Stomach (tissue), 9 donors: ENCODE measurements around the gene HEMK1. TPM values are rescaled to one million over a fixed set of nuclear protein-coding genes. Genes with fewer than 3 reads are reported as not detected.

Experiments
- DNase-seq, 2 donors: peaks; one replicate each; pipeline versions ENCODE4 v3.0.0 to v3.0.0-alpha.2; 2013 to 2019
- H3K27ac ChIP-seq, 5 donors: fragments of 200-600 bp in 4 of 5; sonication (generic) in 4 of 5; one replicate each; pipeline ENCODE4 v1.5.1; 2013 to 2019; ENCODE audit warnings: mild to moderate bottlenecking in 1 of 5, moderate library complexity in 1 of 5
- H3K27me3 ChIP-seq, 3 donors: fragments of 200-600 bp; sonication (generic); one replicate each; pipeline ENCODE4 v1.5.1; 2017 to 2019; ENCODE audit warnings: mixed run types in 1 of 3
- H3K36me3 ChIP-seq, 4 donors: fragments of 200-600 bp; sonication (generic); 1 replicate in 3 of 4; 2 replicates in 1 of 4; pipeline ENCODE4 v1.5.1; 2016 to 2019
- H3K4me1 ChIP-seq, 4 donors: fragments of 200-600 bp; sonication (generic); one replicate each; pipeline ENCODE4 v1.5.1; 2016 to 2019
- H3K4me3 ChIP-seq, 4 donors: fragments of 200-600 bp; sonication (generic) in 3 of 4; one replicate each; pipeline ENCODE4 v1.5.1; 2016 to 2019; ENCODE audit warnings: mild to moderate bottlenecking in 1 of 4
- H3K9me3 ChIP-seq, 4 donors: fragments of 200-600 bp; sonication (generic); one replicate each; pipeline ENCODE4 v1.5.1; 2016 to 2019
- CTCF ChIP-seq, 7 experiments: fragments of 450-650 bp in 4 of 7; fragments of 200-600 bp in 3 of 7; sonication (generic) in 3 of 7; IDR thresholded peaks; one replicate each; pipeline ENCODE4 v1.5.1; 2016 to 2019; ENCODE audit warnings: antibody characterized with exemption in 7 of 7, control low read depth in 2 of 7, mild to moderate bottlenecking in 1 of 7
- EP300 ChIP-seq: sonication (generic); formaldehyde crosslinking; IDR thresholded peaks from one replicate; pipeline ENCODE4 v1.6.1; 2017; ENCODE audit warnings: antibody characterized with exemption
- POLR2A ChIP-seq, 4 donors: fragments of 450-650 bp; IDR thresholded peaks; one replicate each; pipeline ENCODE4 v1.6.1; 2016; ENCODE audit warnings: antibody characterized with exemption in 4 of 4, control low read depth in 2 of 4, mild to moderate bottlenecking in 1 of 4, moderate library complexity in 1 of 4
- POLR2AphosphoS5 ChIP-seq, 3 donors: sonication (generic); formaldehyde crosslinking; IDR thresholded peaks; one replicate each; pipeline ENCODE4 v1.6.1; 2016; ENCODE audit warnings: antibody characterized with exemption in 3 of 3
- WGBS, 5 donors: extraction: QIAGEN DNeasy Blood & Tissue Kit in 3 of 5; methylation state at CpG; one replicate each; pipeline versions ENCODE4 v1.1.5 to v1.1.7; 2013 to 2018; 5-methylcytosine and 5-hydroxymethylcytosine counted together
- intact Hi-C: fragments of 100-400 bp; cut with DNase I; formaldehyde crosslinking; loops from one replicate; pipeline ENCODE4 v1.15.1; 2023; ENCODE audit warnings: low total_unique reads
- polyA plus RNA-seq, 3 donors: library from polyadenylated mRNA; stranded (reverse); fragments of 200-250 nt; gene quantifications; one replicate each; pipeline ENCODE4 v1.2.3, GENCODE V29; 2013
- total RNA-seq, 5 donors: library from RNA; depleted of rRNA; stranded (reverse); fragments of >200 nt; gene quantifications; one replicate each; pipeline versions ENCODE4 v1.1.0 to v1.2.3, GENCODE V29; 2014 to 2016
- donor health status: healthy with polysubstance abuse.
- donor health status: Bipolar disorder and iron deficiency.
- donor health status: healthy.

Gene HEMK1
- total and polyA plus RNA-seq, 8 donors: 5.8 to 24.8 (median 13.7) TPM

DNA sequence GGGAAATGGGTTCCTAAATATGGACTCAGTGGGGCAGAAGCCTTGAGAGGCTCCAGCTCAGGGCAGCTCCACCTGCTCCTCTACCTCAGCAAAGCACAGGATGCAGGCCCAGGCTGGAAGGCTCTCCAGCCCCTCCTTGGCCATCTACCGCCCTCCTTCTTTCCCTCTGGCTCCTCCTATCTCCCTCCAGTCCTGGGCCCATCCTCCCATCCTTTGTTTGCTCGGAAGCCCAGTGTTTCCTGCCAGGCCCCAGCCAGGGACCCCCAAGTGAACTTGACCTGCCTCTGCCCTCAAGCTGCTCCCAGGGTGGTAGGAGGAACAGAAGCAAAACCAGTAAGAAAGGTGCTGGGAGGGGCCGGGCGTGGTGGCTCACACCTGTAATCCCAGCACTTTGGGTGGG is 67.7 kb downstream of the HEMK1 start:
- H3K27ac ChIP-seq: no peak overlapping the region
- DNase-seq: no peak
- WGBS, 5 donors: 79 to 93% (median 87%) methylated on average over 4 of the region's 4 CpGs

GRCh38 chr3:50637945-50638344 is 68.6 kb downstream of the HEMK1 start:
- TF ChIP-seq CTCF (IDR thresholded peaks at IDR 0.05): no peak
- no peak for TF ChIP-seq EP300
- TF ChIP-seq POLR2A (IDR thresholded peaks at IDR 0.05): no peak
- TF ChIP-seq POLR2AphosphoS5 (IDR thresholded peaks at IDR 0.05): no peak
- Histone ChIP-seq H3K4me3 (no peak overlapping the region), H3K27ac (no peak overlapping the region), H3K4me1 (peaks cover 0 to 14% (median 8%) of the 10 kb centered on the region in 4 donors), H3K36me3 (peaks cover 4 to 44% (median 34%) of the 10 kb centered on the region in 4 donors), H3K27me3 (no peaks in the 10 kb centered on the region), H3K9me3 (no peaks in the 10 kb centered on the region)
- WGBS, 5 donors: 72 to 83% (median 75%) methylated on average over 3 of the region's 3 CpGs
- no peak for DNase-seq
- intact Hi-C loops: no loop called here

More for the DNA sequence above, 67.7 kb downstream of the HEMK1 start:
- H3K9me3 ChIP-seq: no peaks in the 10 kb centered on the region
- no peaks in the 10 kb centered on the region for H3K27me3 ChIP-seq
- H3K36me3 ChIP-seq: peaks cover 4 to 34% (median 25%) of the 10 kb centered on the region in 4 donors
- H3K4me1 ChIP-seq: peaks cover 0 to 24% (median 8%) of the 10 kb centered on the region in 4 donors
- no peak for TF ChIP-seq EP300
- TF ChIP-seq CTCF (IDR thresholded peaks at IDR 0.05): no peak
- TF ChIP-seq POLR2A (IDR thresholded peaks at IDR 0.05): no peak
- no peak for TF ChIP-seq POLR2AphosphoS5 (IDR thresholded peaks at IDR 0.05)
- intact Hi-C loops: no loop called here
- no peak overlapping the region for H3K4me3 ChIP-seq

GRCh38 chr3:50639055-50639494 is 69.8 kb downstream of the HEMK1 start:
- Histone ChIP-seq H3K36me3 (peaks cover 8 to 55% (median 46%) of the 10 kb centered on the region in 4 donors), H3K4me3 (no peak overlapping the region), H3K27ac (peak overlapping the region in 1 of 5 donors; percentile 19), H3K4me1 (peaks cover 0 to 8% (median 7%) of the 10 kb centered on the region in 4 donors), H3K27me3 (no peaks in the 10 kb centered on the region), H3K9me3 (no peaks in the 10 kb centered on the region)
- intact Hi-C loops: no loop called here
- WGBS, 5 donors: 83 to 95% (median 84%) methylated on average over 6 of the region's 6 CpGs
- TF ChIP-seq POLR2A (IDR thresholded peaks at IDR 0.05) (no peak), EP300 (no peak), CTCF (IDR thresholded peaks at IDR 0.05) (no peak), POLR2AphosphoS5 (IDR thresholded peaks at IDR 0.05) (no peak)
- peak; percentile 31 to 49 for DNase-seq

GRCh38 chr3:50642382-50642781 is 73.1 kb downstream of the HEMK1 start:
- no peak for DNase-seq
- Histone ChIP-seq H3K27me3 (no peaks in the 10 kb centered on the region), H3K4me3 (no peak overlapping the region), H3K27ac (no peak overlapping the region), H3K4me1 (no peaks in the 10 kb centered on the region), H3K9me3 (no peaks in the 10 kb centered on the region), H3K36me3 (peaks cover 15 to 88% (median 79%) of the 10 kb centered on the region in 4 donors)
- intact Hi-C loops: no loop called here
- 80 to 92% (median 90%) methylated on average over 1 of the region's 1 CpG for WGBS, 5 donors
- TF ChIP-seq POLR2A (IDR thresholded peaks at IDR 0.05) (no peak), CTCF (IDR thresholded peaks at IDR 0.05) (no peak), POLR2AphosphoS5 (IDR thresholded peaks at IDR 0.05) (no peak), EP300 (no peak)
